Caco-2 (cell line): Measurements from ENCODE around the gene RSL1D1. TPM values are rescaled to one million over a fixed set of nuclear protein-coding genes. Genes with fewer than 3 reads are reported as not detected.
"Not testable (repeated sequence)": the region's sequence is repeated elsewhere in the genome, so short reads cannot be mapped to it uniquely, and the experiment has no call there.

ENCODE experiments used
- BruUV-seq: library from RNA; stranded (reverse); fragments of 400-500 nt; replicated peaks from 2 replicates; lab custom pipeline; 2021; lab: Mats Ljungman, UMichigan
- CTCF ChIA-PET: fragments of 300-600 bp; sonication (Branson Sonifier 250); formaldehyde crosslinking; loops from one replicate; lab custom pipeline; 2022; ENCODE audit warnings: antibody characterized with exemption; lab: Charles Lee
- POLR2A ChIA-PET: fragments of 300-600 bp; sonication (Branson Sonifier 250); formaldehyde crosslinking; loops from one replicate; lab custom pipeline; 2022; ENCODE audit warnings: antibody characterized with exemption; lab: Charles Lee
- DNase-seq, 2 experiments: peaks; one replicate each; pipeline versions ENCODE4 v3.0.0 to v3.0.0-alpha.2; 2020 to 2022
- H3K27me3 ChIP-seq: replicated peaks from 2 replicates; pipeline ENCODE4 v1.6.0; 2011; ENCODE audit warnings: low read length; ENCODE audit not compliant: control insufficient read depth, insufficient read depth
- H3K36me3 ChIP-seq: 2 replicates; pipeline ENCODE4 v1.5.1; 2011; ENCODE audit warnings: low read length; ENCODE audit not compliant: control insufficient read depth, insufficient read depth
- H3K4me1 ChIP-seq: fragments of 250-450 bp; sonication (Bioruptor Pico); 2 replicates; pipeline ENCODE4 v1.5.1; 2020; ENCODE audit warnings: mild to moderate bottlenecking
- H3K4me3 ChIP-seq: 2 replicates; pipeline ENCODE4 v1.5.1; 2011; ENCODE audit warnings: low read depth, mild to moderate bottlenecking, control low read depth, low read length
- H3K9me3 ChIP-seq: fragments of 250-450 bp; sonication (Bioruptor Pico); 2 replicates; pipeline ENCODE4 v1.5.1; 2020; ENCODE audit warnings: mild to moderate bottlenecking, moderate library complexity
- H3K27ac Mint-ChIP-seq: one replicate; pipeline ENCODE4 v1.8.0; 2022; ENCODE audit warnings: mixed read lengths; ENCODE audit not compliant: unreplicated experiment
- H3K27me3 Mint-ChIP-seq: one replicate; pipeline ENCODE4 v1.8.0; 2022; ENCODE audit warnings: mixed read lengths; ENCODE audit not compliant: insufficient read depth, unreplicated experiment
- H3K36me3 Mint-ChIP-seq: one replicate; pipeline ENCODE4 v1.8.0; 2022; ENCODE audit warnings: mild to moderate bottlenecking, mixed read lengths; ENCODE audit not compliant: insufficient read depth, unreplicated experiment
- H3K4me1 Mint-ChIP-seq: one replicate; pipeline ENCODE4 v1.8.0; 2022; ENCODE audit warnings: low read depth, mixed read lengths; ENCODE audit not compliant: unreplicated experiment
- H3K4me3 Mint-ChIP-seq: one replicate; pipeline ENCODE4 v1.8.0; 2022; ENCODE audit warnings: mild to moderate bottlenecking, moderate library complexity, mixed read lengths; ENCODE audit not compliant: unreplicated experiment
- H3K9me3 Mint-ChIP-seq: one replicate; pipeline ENCODE4 v1.8.0; 2022; ENCODE audit warnings: mixed read lengths; ENCODE audit not compliant: unreplicated experiment
- CTCF ChIP-seq, 2 experiments: fragments of 200-600 bp in 1 of 2; IDR thresholded peaks; 1 replicate in 1 of 2; 2 replicates in 1 of 2; pipeline versions ENCODE4 v1.5.1 to v1.8.0; 2011 to 2022; ENCODE audit warnings: antibody characterized with exemption in 1 of 2, control low read depth in 1 of 2, inconsistent platforms in 1 of 2, low read depth in 1 of 2, low read length in 1 of 2, mild to moderate bottlenecking in 1 of 2, moderate library complexity in 1 of 2; ENCODE audit not compliant: insufficient read depth in 1 of 2, severe bottlenecking in 1 of 2, unreplicated experiment in 1 of 2
- intact Hi-C: fragments of 100-400 bp; cut with micrococcal nuclease; formaldehyde crosslinking; loops from one replicate; pipeline ENCODE4 v1.10.0; 2022; ENCODE audit not compliant: unreplicated experiment
- total RNA-seq: library from RNA; stranded (reverse); gene quantifications from 2 replicates; pipeline ENCODE4 v1.2.3, GENCODE V29; 2022

The RSL1D1 gene
- total RNA-seq, 1 experiment from 2014 or later: 227 TPM

- H3K4me3 Mint-ChIP-seq, H3K4me1 ChIP-seq, H3K4me3 ChIP-seq, H3K9me3 Mint-ChIP-seq, intact Hi-C loops, H3K27me3 Mint-ChIP-seq, H3K27me3 ChIP-seq, CTCF ChIA-PET, BruUV-seq, POLR2A ChIA-PET, H3K9me3 ChIP-seq, H3K27ac Mint-ChIP-seq, H3K36me3 ChIP-seq, DNase-seq: not testable (repeated sequence)
- Mint-ChIP-seq H3K4me1 (peaks cover 10% of the 10 kb centered on the region), H3K36me3 (peaks cover 19% of the 10 kb centered on the region)
These were observed 67.0 kb downstream of the RSL1D1 start for GRCh38 chr16:11784381-11784780.

- Mint-ChIP-seq H3K27ac (no peak overlapping the region), H3K4me3 (no peak overlapping the region), H3K9me3 (no peaks in the 10 kb centered on the region), H3K27me3 (no peaks in the 10 kb centered on the region), H3K4me1 (peaks cover 10% of the 10 kb centered on the region), H3K36me3 (peaks cover 19% of the 10 kb centered on the region)
- no peak for TF ChIP-seq CTCF (IDR thresholded peaks at IDR 0.05; ENCODE audit: insufficient read depth in 1 of 2, low read depth in 1 of 2, low read length in 1 of 2, severe bottlenecking in 1 of 2, unreplicated experiment in 1 of 2)
- ChIA-PET POLR2A (no interaction called here), CTCF (no interaction called here)
- H3K27me3 ChIP-seq: no peaks in the 10 kb centered on the region
- no TSS peak for BruUV-seq
- no peaks in the 10 kb centered on the region for H3K36me3 ChIP-seq
- intact Hi-C loops: no loop called here
- H3K4me1 ChIP-seq: peaks cover 8% of the 10 kb centered on the region; the same call in 1 of the 2 replicates
- DNase-seq: no peak
- no peaks in the 10 kb centered on the region for H3K9me3 ChIP-seq
- H3K4me3 ChIP-seq: no peak overlapping the region
These were observed 67.3 kb downstream of the RSL1D1 start for GRCh38 chr16:11784038-11784369.

Other genes with a start within 250 kb of the RSL1D1 start
- gene SNN, start 183.1 kb downstream of the RSL1D1 start, total RNA-seq: 11.1 and 12.8 TPM in 2 replicates
- gene TXNDC11, start 108.7 kb downstream of the RSL1D1 start, total RNA-seq: 23.5 and 24.3 TPM in 2 replicates
- 42.0 TPM in 2 replicates for gene ZC3H7A, start 54.3 kb downstream of the RSL1D1 start, total RNA-seq
- 136 and 141 TPM in 2 replicates for gene GSPT1, start 64.4 kb upstream of the RSL1D1 start, total RNA-seq
- gene NPIPB2, start 90.5 kb upstream of the RSL1D1 start, total RNA-seq: 6.8 and 13.0 TPM in 2 replicates
- not detected in 2 replicates for gene TNFRSF17, start 113.7 kb upstream of the RSL1D1 start, total RNA-seq
- 8.7 and 9.3 TPM in 2 replicates for gene SNX29, start 125.2 kb upstream of the RSL1D1 start, total RNA-seq